C4-2B (cell line): Measurements from ENCODE around the gene ZIC2.

Source experiments
- CTCF ChIP-seq: fragments of 450-650 bp; conservative IDR thresholded peaks from 2 replicates; pipeline ENCODE4 v1.5.1; 2017; ENCODE audit warnings: mild to moderate bottlenecking
- ZFX ChIP-seq: fragments of 450-650 bp; IDR thresholded peaks from 2 replicates; pipeline ENCODE4 v1.6.1; 2017

GRCh38 chr13:99965329-99966000 is 16.1 kb upstream of the ZIC2 start:
- no peak for TF ChIP-seq CTCF
- no peak for TF ChIP-seq ZFX
